ENCODE measurements around the gene FRMPD4.

FRMPD4 gene

DNA sequence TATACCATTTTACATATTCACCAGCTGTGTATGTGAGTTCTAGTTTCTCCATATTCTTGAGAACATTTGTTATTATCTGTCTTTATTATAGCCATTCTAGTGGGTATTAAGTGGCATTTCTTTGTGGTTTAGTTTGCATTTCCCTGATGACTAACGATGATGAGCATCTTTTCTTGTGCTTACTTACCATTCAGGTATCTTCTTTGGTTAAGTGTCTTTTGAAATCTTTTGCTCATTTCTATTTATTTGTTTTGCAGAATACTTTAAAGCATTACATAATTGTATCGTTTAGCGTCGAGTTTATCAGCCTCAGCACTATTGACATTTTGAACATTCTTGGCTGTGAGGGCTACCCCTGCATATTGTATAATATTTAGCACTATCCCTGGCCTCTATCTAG, 85.4 kb downstream of the FRMPD4 start:
- no peak for DNase-seq

DNA sequence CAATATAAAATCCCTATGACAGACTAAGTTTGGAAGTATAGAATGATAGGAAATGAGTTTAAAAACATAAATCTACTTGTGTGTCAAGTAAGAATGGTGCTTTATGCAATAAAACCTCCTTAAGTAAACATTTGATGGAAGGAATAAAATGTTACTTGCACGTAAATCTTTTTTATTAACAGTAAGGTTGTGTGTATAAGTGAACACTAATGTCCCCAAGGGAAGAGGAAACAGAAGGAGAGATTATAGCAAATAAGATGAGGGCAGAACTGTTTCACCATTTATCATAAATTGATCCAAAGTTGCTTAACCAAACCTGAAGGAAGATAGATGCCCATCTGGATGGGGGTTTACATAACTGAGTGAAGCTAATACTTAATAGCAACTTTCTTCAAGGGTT, 86.8 kb downstream of the FRMPD4 start:
- no peak for DNase-seq

DNA sequence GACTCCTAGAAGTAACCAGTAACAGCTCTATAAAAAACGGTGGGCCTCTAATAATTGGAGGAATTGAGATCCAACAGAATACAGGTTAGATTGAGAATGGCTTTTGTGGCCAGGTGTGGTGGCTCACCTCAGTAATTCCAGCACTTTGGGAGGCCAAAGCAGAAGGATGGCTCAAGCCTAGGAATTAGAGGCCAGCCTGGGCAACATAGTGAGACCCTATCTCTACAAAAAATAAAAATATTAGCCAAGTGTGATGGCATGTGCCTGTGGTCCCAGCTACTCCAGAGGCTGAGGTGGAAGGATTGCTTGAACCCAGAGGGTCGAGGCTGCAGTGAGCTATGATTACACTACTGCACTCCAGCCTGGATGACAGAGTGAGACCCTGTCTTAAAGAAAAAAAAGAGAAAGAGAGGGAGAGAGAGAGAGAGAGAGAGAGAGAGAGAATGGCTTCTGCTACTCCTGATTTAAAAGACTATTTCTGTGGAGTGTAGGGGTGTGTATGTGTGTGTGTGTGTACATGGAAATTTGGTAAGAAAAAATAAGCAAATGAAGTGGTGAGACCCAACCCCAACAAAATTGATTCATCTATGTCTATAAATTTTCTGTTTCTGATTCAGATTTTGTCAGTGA, 89.3 kb downstream of the FRMPD4 start:
- no peak for DNase-seq

DNA sequence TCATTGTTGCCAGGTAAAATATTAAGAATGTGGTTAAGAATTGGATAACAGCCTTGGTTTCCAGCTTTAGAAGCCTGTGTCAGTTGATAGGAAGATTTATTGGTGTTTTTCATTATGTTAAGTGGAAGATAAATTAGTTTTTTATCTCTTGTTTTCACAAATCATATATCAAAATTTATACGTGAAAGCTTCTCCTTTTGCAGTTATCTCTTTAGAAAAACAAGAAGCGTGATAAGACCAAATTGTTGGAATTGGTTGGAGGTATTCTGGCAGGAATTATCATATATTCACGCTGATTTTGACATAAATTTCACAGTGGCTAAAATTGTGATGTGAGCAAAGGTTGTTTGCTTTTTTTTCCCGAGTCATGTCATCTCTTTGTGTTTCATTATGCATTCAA, 90.6 kb downstream of the FRMPD4 start:
- no peak for DNase-seq

DNA sequence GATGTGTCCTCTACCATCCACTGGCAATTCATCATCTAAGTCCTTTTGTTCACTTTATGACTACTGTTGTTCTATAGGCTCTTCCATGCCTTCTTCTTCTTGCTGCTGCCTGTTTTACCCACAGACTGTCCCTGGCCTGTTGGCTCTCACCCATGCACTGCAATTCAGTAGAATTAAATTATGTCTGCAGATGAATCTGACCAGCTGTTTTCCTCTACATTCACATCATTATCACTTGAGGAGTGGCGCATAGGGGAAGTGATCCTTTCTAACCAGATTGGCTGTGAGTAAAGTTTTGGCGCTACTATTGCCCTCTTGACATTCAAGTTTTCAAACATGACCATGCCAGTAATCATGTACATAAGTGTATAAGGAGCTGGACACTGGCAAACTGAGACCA, 91.7 kb downstream of the FRMPD4 start:
- no peak for DNase-seq

DNA sequence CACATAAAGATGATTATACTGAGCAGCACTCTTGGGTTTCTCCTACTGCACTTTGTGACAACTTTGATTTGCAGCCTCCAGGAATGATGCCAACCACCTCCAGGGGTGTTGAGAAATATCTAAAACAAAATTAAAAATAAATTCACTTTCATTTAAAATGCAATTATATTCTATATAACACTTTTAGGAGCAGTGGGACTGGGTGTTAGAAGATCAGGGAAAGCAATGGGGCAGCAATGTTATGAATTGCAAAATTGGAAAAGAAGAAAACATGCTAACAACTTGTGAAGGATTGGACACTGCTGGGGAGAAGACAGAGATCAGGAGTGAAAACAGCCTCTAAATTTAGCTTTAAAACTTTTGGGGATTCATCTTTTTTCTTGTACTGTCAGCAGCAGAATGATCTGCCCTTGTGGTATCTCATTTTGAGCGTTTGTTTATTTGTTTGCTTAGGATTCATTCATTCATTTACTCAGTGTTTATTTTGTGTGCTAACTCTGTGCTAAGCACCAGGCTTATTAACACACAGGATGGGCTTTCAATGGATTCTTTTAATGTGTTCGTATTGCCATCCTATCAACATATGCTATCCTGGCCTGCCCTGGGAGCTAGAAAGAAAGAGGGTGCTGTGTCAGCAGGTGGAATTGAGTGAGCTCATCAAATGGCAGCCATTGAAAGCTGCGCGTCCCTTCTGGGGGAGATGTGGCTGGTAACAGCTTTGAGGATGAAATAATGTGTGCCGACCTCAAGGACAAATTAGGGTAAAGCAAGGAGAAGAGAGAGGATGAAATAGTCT, 96.5 kb downstream of the FRMPD4 start:
- DNase-seq = no peak

DNA sequence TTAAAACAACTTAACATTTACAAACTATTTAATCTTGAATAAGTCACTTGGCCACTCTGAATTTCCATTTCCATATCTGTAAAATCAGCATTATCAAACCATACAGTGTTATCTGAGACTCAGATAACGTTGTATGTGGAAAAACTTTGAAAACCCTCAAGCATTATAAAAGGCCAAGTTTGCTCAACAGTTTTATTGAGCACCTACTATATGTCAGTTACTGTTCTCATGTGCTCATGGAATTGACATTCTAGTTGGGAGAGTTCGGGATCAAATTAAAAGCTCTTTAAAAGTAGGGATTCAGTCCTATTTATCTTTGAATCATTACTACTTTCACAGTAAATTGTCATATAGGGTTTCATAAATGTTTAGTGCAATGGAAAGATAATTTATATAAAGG, 97.9 kb downstream of the FRMPD4 start:
- no peak for DNase-seq

DNA sequence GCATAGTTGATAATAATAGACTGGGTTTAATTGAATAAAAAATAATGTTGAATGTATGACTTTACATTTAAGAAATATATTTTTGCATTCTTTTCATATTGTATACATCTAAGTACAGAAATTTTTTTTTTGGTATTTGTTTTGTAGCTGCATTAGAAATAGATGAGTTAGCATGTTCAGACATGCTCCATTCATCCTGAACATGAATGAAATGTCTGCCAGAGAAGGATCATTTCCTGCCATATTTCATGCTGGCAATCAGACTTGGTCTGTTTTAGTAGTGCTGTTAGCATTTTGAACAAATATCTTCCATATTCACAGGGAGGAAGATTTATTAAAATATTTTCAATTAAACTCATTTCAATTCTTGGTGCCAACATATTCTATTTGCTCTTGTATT, 98.9 kb downstream of the FRMPD4 start:
- no peak for DNase-seq

DNA sequence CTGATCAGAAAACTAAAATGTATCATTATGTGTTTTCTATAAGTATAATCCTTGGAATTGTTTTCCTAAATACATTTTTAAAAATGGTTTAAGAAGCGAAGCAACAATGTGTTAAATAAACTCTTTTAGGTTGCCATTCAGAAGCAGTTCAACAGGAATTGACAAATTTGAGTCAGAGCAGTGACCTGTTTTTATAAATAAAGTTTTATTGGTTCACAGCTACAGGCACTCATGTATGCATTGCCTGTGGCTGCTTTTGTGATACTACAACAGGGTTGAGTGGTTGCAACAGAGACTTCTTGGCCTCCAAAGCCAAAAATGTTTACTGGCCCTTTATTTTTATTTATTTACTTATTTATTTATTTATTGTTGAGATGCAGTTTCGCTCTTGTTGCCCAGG, 99.5 kb downstream of the FRMPD4 start:
- no peak for DNase-seq

DNA sequence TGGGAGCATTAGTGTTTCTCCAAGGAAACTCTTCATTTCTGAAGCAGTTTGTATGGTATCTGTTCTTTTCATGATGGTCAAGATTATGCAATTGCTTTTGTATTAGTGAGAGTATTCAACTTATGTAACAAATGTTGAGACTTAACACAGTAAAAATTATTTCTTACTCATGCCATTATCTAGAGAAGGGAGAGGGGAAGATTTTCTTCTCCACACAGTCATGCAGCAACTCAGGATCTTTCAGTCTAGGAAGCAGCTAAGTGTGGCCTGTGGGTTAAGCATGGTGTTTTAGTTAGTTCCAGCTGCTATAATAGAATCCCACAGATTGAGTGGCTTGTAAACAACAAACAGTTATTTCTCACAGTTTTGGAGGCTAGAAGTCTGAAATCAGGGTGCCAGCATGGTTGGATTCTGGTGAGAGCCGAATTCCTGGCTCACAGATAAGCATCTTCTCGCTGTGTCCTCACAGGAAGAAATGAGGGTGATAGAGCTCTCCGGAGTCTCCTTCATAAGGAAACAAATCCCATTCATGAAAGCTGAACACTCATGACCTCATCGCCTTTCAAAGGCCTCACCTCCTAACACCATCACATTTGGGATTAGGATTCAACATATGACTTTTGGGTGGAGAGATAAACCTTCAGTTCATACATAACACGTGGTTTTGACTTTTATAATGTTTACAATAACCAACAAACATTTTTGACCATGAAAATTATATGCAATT, 101.2 kb downstream of the FRMPD4 start:
- DNase-seq = no peak

DNA sequence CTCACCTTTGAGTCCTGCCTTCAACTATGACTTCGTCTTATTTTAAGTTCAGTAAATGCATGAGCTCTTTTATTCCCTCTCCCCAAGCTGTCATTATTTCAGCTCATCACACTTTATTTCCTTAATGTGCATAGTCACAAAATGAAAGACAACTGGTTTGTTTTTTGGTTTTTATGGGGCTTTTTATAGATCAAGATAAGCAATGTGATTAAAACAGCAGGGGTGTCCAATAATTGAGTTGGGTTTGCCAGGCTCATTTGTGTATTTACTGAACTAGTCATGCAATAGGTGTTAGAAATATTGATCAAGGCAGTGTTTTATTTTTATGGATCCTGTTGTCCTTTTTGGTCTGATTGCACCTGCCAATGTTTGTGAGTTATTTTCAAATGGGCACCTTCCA, 102.2 kb downstream of the FRMPD4 start:
- DNase-seq = peak; percentile 62

DNA sequence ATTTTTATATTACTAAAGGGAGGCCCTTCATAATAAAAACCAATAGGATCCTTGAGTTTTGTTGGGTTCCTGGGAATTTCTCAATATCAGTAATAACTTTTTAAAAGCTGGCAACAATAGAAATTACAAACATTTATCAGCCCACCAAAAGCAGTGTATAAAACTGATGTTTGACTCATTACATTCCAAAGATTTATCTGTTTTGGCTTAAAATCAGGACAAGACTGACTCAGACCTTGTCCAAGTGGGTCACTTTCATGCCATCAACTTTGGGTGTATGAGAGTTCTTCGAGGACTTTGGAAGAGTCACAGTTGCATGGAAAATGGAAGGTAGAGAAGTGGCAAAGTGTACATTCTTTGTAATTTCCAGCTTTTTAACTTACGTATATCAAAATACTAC, 102.8 kb downstream of the FRMPD4 start:
- no peak for DNase-seq

DNA sequence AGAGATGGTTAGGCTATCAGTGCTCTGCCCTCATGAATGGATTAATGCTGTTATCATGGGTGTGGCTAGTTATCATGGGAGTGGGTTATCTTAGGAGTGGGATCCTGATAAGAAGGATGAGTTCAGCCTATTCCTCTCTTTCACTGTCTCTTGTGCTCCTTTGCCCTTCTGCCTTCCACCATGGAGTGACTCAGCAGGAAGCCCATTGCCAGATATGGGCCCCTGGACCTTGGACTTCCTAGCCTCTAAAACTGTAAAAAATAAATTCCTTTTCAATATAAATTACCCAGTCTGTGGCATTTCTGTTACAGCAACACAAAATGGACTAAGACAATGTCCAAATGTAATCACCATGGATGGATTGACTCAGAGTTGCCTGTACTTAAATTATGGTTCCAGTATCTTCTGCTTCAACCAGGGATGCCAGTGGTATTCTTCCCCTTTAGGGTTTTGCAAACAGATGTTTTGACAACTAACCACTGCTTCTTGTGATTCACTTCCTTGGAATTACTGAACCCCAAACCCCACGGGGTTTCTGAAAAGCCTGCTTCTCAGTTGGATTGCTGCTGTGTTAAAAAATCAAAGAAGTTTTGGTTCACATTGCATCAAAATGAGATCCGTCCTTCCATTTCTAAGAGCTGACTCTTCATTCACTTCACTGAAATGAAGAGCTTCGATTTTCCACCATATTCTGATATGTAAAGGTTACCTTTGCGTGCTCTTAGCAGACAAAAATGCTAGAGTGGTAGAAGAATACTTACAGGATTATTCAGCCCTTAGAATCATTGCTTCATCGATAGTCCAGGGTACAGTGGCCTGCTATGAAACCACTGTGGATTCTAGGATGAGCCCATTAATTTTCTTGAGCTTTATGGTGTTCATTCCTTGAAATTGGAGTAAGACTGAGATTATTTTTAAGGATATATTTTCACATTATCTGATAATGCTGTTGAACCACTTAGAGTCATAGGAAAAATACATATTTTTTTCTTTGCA, 107.7 kb downstream of the FRMPD4 start:
- no peak for DNase-seq

DNA sequence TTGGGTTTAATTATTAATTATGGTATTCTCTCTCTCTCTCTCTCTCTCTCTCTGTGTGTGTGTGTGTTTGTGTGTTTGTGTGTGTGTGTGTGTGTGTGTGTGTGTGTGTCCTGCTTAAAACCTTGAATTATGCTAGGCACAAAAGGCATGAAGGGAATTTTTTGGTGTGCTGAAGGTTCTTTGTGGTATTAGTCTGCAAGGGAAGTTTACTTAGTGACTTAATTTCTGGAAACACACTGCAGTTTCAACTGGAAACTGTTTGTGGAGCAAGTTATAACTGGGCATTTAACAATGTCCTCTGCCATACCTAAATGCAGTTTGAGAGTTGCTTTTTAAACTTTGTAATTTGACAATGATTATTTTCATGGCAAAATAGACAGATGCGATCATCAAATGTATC, 111.7 kb downstream of the FRMPD4 start:
- no peak for DNase-seq

DNA sequence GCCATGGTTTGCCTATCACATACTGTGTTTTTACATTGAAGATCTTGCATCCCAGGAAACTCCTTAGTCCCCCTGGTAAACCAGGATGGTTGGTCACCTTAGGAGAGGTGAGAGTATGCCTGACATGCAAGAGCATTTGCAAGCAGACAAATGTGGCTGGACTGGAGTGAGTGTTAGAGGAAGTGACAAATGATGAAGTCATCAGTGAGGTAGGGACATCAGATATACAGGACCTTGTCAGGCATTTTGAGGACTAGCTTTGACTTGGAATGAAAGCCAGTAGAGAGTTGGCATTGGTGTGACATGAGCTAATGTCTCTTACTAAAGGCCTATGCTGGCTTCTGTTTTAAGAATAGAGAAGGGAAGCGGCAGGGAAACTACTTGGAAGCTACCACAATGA, 124.9 kb downstream of the FRMPD4 start:
- DNase-seq = no peak

DNA sequence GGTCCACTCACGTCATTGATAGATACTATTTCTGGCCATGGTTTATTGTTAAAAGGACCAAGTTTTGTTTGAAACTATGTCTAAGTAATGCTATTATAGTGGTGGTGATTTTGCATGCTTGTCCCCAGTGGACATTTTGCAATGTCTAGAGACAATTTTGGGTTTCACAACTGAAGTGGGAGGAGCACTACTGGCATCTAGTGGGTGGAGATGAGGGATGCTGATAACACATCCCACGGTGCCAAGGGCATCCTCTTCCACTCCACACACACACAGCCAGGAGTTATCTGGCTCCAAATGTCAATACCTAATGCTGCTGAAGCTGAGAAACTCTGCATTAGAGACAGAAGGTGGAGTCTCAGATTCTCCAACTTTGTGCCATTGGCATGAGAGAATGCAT, 131.2 kb downstream of the FRMPD4 start:
- DNase-seq = no peak

DNA sequence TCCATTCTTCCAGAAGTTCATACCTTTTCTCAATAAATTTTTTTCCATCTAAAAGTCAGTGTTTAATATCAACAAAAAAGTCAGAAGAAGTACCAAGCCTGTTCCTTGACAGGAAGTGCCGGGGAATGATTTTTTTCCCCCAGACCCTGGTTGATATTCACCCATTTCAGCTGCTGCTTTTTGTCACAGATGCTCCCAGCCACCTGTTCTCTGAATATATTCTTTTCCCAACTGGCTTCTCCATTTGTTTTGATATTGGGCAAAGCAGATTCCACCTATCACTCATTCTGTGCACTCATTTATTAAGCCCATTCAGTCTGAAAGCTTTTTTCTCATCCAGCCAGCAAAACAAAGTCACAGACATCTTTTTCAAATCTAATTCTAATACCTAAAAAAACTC, 139.9 kb downstream of the FRMPD4 start:
- DNase-seq = no peak

DNA sequence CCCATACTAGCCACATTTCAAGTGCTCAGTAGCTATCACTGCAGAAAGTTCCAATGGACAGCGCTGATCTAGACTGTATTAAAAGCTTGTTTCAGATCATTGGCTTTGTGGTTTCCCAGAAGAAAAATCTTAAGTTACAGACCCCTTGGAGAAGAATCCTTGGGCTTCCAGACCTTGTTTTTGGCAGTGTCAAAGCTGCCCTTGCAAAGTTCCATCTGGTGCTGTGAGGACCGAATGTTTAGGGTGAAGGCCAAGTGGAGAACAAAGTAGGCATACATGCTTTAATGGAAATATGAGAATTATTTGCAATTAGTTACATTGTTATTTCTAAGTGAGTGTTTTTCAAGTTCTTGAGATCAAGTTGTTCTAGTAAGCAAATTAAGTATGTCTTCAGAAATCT, 144.7 kb downstream of the FRMPD4 start:
- no peak for DNase-seq

DNA sequence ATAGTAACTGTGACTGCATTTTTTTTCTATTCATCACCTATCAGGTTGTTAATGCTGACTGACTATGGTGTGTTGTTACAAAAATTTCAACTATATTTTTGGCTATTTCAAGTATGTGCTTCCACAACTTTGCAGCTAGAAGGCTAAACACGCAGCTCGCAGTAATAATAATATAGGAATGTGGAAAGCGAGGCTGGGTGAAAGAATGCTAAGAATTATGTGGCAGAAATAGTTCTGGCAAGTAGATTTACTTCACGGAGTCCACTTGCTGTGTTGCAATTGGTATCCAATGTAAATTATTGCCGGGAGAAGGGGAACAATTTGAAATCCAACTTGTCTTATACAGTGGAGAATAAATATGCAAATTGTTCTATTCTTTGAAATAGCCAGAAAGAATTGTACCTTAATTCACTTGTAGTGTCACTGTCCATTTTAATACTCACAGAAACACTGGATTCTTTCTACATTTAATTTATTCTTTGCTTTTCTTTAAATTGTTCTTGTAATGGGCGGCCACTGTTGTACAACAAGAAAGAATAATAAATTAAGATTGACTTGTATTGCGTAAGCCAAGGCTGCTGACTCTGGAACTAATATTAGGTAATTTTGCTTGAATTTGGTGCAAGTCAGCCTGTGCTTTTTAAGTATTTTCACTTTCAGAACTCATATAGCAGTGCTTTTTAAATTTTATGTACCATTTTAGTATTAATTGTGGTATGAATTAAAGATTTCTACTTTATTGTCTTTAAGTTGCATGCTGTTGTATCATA, 154.9 kb downstream of the FRMPD4 start:
- DNase-seq = no peak

DNA sequence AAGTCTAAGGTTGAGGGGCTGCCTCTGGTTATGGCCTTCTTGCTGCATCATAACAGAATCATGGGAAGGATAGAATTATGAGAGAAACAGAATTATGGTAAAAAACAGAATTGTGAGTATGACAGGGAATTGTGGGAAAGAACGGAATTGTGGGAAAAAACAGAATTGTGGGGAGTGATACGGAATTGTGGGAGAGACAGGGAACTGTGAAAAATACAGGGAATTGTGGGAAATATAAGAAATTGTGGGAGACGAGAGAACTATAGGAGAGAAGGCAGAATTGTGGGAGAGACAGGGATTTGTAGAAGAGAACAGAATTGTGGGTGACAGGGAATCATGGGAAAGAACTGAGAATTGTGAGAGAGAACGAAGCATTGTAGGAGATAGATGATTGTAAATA, 159.1 kb downstream of the FRMPD4 start:
- no peak for DNase-seq

DNA sequence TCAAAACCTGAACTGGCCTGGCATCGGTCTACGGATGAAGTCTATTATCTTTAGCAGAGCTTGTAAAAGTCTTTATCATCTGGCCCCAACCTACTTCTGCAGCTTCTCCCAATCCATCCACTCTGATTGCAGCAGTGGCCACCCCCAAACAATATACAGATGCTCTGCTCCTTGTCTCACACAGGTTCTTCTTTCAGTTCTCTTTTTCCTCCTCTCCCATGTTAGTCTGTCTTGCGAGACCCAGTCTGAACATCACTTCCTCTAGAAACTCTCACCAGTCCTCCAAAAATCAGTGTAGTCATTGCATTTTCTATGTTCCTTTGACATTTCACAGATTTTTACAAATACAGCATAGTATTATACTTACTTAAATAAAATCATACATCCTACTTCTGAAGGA, 163.0 kb downstream of the FRMPD4 start:
- no peak for DNase-seq

DNA sequence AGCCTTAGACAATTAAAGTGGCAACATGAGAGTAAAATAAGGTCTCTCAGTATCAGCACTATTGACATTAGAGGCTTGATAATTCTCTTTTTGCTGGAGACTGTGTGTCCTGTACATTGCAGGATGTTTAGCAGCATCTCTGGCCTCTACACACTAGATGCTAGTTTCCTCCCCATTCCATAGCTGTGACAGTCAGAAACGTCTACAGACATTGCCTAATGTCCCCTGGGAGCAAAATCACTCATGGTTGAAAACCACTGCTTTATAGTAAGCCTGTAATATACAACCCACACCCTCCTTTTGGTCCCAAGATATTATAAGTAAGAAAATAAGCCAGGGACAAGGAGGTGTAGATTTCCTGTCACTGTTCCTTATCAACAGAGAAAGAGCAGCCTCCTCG, 166.0 kb downstream of the FRMPD4 start:
- no peak for DNase-seq

Data from NCI-H1417 treated with DMSO at 0.1 percent for 48 hours (cell line).